ENCODE data around the gene MIOS.

Gene MIOS

DNA sequence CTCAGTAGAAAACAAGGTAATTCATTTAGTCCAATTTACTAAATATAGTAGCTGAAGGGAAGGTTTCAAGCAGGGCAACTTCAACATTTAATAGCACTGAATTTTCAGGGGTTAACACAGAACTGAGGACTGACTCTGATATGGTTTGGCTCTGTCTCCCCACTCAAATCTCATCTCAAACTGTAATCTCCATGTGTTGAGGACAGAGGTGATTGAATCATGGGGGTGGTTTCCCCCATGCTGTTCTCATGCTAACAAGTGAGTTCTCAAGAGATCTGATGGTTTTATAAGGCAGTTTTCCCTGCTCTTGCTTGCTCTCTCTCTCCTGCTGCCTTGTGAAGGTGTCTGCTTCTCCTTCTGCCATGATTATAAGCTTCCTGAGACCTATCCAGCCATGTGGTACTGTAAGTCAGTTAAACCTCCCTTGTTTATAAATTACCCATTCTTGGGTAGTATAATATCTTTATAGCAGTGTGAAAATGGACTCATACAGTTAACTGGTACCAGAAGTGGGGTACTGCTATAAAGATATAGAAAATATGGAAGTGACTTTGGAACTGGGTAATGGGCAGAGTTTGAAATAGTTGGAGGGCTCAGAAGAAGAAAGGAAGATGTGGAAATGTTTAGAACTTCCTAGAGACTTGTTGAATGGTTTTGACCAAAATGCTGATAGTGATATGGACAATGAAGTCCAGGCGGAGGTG is 64.1 kb downstream of the MIOS start:
- no peaks in the 10 kb centered on the region for H3K36me3 ChIP-seq (ENCODE audit: insufficient read depth, low read length)
- H3K9ac ChIP-seq (ENCODE audit: low read depth, low read length): no peak overlapping the region
- no peaks in the 10 kb centered on the region for H3K4me1 ChIP-seq (ENCODE audit: insufficient read depth, low read length)
- peaks cover 3% of the 10 kb centered on the region; the same call in 1 of the 2 replicates for H3K9me3 ChIP-seq (ENCODE audit: control insufficient read depth, insufficient read depth, low read length)

DNA sequence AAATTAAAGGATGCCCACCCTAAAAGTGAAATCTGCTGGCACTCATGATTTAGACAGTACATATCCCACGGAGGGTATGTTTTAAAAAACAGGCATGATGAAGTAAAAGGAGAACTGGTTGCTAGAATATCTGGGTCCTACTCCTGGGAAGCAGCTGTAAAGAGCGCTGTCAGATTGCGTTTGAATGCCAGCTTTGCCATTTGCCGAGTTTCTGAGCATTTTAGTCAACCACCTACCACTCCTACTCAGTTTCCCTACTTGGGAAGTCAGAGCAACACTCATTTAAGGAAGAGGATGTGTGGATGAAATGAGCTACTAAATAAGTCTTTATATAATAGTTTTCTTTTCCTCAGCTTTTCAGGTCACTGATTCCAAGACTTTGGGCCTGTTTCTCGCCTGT is 72.7 kb downstream of the MIOS start:
- H3K9ac ChIP-seq (ENCODE audit: low read depth, low read length): peak overlapping the region; percentile 80
- peaks cover 10% of the 10 kb centered on the region; the same call in 1 of the 2 replicates for H3K4me1 ChIP-seq (ENCODE audit: insufficient read depth, low read length)
- no peaks in the 10 kb centered on the region for H3K9me3 ChIP-seq (ENCODE audit: control insufficient read depth, insufficient read depth, low read length)
- H3K36me3 ChIP-seq (ENCODE audit: insufficient read depth, low read length): 0 out of 2 replicates have a peak, but pooled peaks cover 3% of the 10 kb centered on the region

DNA sequence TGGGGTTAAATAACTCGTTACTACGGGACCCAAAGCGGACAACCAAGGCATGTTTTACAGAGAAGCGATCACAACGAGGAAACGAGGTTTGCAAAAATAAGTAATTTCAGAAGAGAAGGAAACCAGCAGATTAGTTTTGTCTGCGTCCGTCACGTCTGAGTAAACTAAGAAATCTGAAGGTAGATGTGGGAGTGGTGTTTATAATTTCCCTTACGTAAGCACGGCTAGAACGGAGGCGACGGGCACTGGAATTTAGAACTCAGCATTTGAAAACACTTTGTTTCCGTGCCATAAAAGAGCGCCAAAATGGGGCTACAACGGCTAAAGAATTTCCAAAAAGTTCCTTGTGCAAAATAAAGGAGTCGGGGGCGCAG is 73.2 kb downstream of the MIOS start:
- no peaks in the 10 kb centered on the region for H3K9me3 ChIP-seq (ENCODE audit: control insufficient read depth, insufficient read depth, low read length)
- 0 out of 2 replicates have a peak, but pooled peaks cover 3% of the 10 kb centered on the region for H3K36me3 ChIP-seq (ENCODE audit: insufficient read depth, low read length)
- H3K4me1 ChIP-seq (ENCODE audit: insufficient read depth, low read length): peaks cover 10% of the 10 kb centered on the region; the same call in 1 of the 2 replicates
- peak overlapping the region; percentile 80 for H3K9ac ChIP-seq (ENCODE audit: low read depth, low read length)

DNA sequence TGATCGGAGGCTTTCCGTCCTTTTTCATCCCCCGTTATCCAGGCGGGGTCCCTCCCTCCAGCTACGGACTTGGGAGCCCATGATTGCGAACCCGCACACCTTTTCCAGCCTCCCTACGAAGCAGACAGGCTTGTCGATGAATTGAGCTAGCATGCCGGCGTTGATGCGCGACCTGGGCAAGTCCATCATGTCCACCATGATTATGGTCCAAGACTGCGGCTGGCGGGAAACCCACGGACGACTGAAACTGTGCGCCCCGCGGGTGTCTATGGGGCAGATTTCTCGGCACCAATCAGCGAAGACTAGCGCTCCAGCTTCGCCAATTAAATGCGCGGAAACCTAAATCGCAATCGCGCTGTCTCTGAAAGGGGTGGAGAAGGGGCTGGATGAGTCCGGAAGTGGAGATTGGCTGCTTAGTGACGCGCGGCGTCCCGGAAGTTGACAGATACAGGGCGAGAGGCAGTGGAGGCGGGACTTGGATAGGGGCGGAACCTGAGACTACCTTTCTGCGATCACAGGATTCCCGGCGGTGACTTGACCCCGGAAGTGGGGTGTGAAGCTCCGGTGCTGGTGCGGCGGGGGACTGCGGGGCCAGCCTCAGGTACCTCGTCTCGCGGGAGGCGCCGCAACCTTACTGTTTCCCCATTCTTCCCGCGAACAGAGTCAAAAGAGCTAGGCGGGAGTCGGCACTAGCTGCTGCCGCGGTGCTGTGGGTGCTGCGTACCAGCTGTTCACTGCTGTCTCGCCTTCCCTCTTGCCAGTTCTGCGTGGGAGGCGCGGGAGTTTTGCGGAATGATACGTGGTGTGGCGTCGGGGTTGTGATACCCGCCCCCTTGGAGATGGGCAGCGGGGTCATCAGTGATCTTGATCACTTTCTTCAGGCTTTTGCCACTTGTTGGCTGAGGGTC is 73.8 kb downstream of the MIOS start, which contains the start of gene UMAD1:
TSS of gene UMAD1 (plus strand) at position 532 of the 908 bp plus-strand sequence. CDS start 32,620 bp downstream, outside the sequence.
- H3K9ac ChIP-seq (ENCODE audit: low read depth, low read length): peak within 1 kb of the TSS; percentile 81
- peaks cover 10% of the 10 kb centered on the region; the same call in 1 of the 2 replicates for H3K4me1 ChIP-seq (ENCODE audit: insufficient read depth, low read length)
- H3K36me3 ChIP-seq (ENCODE audit: insufficient read depth, low read length): 0 out of 2 replicates have a peak, but pooled peaks cover 3% of the 10 kb centered on the region
- H3K9me3 ChIP-seq (ENCODE audit: control insufficient read depth, insufficient read depth, low read length): no peaks in the 10 kb centered on the region

DNA sequence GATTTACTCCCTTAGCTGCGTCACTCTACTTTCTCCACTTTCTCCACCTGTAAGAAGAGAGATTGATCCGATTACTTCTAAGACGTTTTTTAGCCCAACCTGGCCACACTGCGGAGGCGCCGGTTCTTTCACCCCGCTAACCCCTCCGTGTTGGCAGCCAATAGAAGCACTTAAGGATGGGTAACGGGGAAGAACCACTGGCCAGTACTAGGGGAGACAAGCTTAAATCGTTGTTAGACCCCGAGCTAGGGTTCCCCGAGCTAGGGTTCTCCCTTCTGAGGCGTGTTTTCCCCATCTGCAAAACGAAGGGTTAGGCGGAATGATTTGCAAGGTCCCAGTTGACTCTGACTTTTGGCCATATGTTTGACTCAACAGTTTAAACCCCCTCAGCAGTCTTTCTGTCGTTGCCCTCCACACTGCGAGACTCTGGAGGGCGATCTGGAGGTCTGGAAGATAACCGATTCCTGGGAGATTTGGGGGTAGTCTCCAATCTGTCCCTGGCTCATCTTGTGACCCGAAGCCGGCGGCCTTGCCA is 74.5 kb downstream of the MIOS start:
- Histone ChIP-seq H3K36me3 (ENCODE audit: insufficient read depth, low read length) (0 out of 2 replicates have a peak, but pooled peaks cover 3% of the 10 kb centered on the region), H3K9me3 (ENCODE audit: control insufficient read depth, insufficient read depth, low read length) (no peaks in the 10 kb centered on the region), H3K9ac (ENCODE audit: low read depth, low read length) (peak overlapping the region; percentile 81), H3K4me1 (ENCODE audit: insufficient read depth, low read length) (peaks cover 10% of the 10 kb centered on the region; the same call in 1 of the 2 replicates)

DNA sequence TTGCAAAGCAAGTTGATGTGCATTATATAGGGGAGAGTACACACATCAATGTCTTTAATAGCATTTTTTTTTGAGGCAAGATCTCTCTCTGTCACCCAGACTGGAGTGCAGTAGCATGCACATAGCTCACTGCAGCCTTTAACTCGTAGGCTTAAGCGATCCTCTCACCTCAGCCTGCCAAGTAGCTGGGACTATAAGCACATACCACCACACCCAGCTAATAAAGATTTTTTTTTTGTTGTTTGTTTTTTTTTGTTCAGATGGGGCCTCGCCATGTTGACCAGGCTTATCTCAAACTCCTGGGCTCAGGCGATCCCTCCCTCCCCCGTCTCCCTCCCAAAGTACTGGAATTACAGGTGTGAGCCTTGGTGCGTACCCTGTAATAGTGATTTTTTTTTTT is 75.4 kb downstream of the MIOS start:
- Histone ChIP-seq H3K9ac (ENCODE audit: low read depth, low read length) (peak overlapping the region; percentile 81; the same call in 1 of the 2 replicates), H3K9me3 (ENCODE audit: control insufficient read depth, insufficient read depth, low read length) (no peaks in the 10 kb centered on the region), H3K4me1 (ENCODE audit: insufficient read depth, low read length) (peaks cover 10% of the 10 kb centered on the region; the same call in 1 of the 2 replicates), H3K36me3 (ENCODE audit: insufficient read depth, low read length) (0 out of 2 replicates have a peak, but pooled peaks cover 3% of the 10 kb centered on the region)

DNA sequence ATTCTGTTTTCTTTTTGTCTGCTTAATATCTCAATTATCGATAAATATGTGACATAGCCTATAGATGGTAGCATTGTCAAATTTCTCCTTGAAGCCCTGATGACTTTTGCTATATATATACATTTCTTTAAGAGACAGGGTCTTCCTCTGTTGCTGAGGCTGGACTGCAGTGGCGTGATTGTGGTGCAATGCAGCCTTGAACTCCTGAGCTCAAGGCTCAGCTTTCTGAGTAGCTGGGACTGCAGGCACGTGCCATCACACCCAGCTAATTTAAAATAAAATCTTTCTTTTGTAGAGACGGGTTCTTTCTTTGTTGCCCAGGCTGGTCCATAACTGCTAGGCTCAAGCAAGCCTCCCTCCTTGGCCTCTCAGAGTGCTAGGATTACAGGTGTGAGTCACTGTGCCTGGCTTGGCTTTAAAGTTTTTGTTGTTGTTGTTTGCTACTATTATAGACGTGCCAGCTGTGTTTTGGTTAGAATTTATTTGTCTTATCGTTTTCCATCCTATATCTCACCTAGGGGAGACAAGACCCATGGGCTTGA is 80.9 kb downstream of the MIOS start:
- Histone ChIP-seq H3K4me1 (ENCODE audit: insufficient read depth, low read length) (peaks cover 2% of the 10 kb centered on the region; the same call in 1 of the 2 replicates), H3K9ac (ENCODE audit: low read depth, low read length) (no peak overlapping the region), H3K36me3 (ENCODE audit: insufficient read depth, low read length) (no peaks in the 10 kb centered on the region), H3K9me3 (ENCODE audit: control insufficient read depth, insufficient read depth, low read length) (no peaks in the 10 kb centered on the region)

DNA sequence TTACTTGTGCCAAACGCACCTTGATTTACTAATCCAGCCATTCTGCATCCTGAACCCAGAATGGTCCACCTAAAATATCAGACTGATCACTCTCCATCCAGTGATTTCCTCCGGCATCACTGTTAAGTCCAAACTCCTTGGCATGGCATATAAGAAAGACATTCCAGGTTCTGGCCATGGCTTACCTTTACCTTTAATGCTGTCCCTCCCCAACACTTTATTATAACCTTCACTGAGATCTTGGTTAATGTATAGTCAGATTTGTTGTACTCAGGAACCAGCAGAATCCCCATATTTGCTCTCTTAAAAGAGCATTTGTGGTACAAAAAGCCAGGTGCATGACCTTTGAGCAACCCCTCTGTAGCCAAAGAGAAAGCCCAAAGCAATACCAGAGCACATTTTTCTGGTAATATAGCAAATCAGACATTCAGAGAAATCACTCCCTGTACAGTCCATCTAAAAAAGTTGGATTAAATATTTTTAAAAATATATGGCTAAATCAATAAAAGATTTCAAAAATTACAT is 84.1 kb downstream of the MIOS start:
- H3K36me3 ChIP-seq (ENCODE audit: insufficient read depth, low read length): no peaks in the 10 kb centered on the region
- H3K9ac ChIP-seq (ENCODE audit: low read depth, low read length): no peak overlapping the region
- H3K9me3 ChIP-seq (ENCODE audit: control insufficient read depth, insufficient read depth, low read length): no peaks in the 10 kb centered on the region
- H3K4me1 ChIP-seq (ENCODE audit: insufficient read depth, low read length): no peaks in the 10 kb centered on the region; the same call in 1 of the 2 replicates

DNA sequence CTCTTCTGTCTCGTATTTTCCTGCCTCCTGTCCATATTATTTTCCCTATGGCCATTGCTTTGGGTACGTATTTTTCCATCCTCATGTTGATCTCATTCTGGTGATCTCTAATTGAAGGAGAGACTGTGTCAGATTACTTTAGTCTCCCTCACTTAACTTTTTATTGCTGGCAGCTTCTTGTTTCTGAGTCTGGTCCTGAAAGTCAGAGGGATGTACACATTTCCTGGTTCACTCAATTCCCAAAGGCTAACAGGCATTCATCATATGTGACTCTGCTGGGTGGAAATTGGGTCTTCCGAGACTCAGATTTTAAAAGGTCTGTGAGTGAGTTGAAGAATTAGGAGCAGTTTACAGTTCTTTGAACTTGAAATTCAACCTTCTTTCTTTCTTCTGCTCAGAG is 84.8 kb downstream of the MIOS start:
- no peaks in the 10 kb centered on the region; the same call in 1 of the 2 replicates for H3K4me1 ChIP-seq (ENCODE audit: insufficient read depth, low read length)
- H3K36me3 ChIP-seq (ENCODE audit: insufficient read depth, low read length): no peaks in the 10 kb centered on the region
- no peak overlapping the region for H3K9ac ChIP-seq (ENCODE audit: low read depth, low read length)
- no peaks in the 10 kb centered on the region for H3K9me3 ChIP-seq (ENCODE audit: control insufficient read depth, insufficient read depth, low read length)

DNA sequence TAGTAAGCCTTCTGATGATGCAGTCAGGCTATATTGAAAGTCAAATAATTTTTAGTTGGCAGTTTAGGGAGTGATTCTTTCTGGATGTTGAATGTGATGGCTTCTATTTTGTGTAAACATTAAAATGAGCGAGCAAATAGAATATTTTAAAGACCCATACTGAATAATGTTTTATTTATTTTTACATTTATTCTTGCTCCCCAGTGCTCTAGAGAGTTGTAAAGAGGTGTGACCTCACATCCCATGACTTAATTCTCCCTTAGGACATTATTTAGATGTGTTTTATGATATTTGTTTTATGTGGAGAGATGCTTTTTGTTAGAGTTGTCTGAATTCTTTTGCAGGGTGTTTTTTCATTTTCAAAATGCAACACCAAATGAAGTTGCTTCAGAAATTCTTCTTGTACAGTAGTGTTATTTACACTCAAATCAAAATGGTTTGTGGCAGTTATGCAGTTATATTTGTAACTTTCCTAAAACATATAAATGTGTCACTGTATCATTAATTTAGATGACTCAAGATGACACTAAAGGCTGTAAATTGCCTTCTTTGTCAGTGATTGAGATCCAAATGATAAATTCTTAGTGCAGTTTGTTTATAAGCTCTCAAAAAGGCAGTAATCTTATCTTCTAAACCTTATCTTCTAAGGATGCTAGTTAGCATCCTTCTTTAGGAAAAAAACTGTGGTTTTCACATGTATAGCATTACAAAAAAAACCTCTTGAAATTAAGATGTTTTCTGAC is 86.3 kb downstream of the MIOS start:
- no peaks in the 10 kb centered on the region for H3K36me3 ChIP-seq (ENCODE audit: insufficient read depth, low read length)
- no peak overlapping the region for H3K9ac ChIP-seq (ENCODE audit: low read depth, low read length)
- no peaks in the 10 kb centered on the region for H3K9me3 ChIP-seq (ENCODE audit: control insufficient read depth, insufficient read depth, low read length)
- H3K4me1 ChIP-seq (ENCODE audit: insufficient read depth, low read length): no peaks in the 10 kb centered on the region; the same call in 1 of the 2 replicates

DNA sequence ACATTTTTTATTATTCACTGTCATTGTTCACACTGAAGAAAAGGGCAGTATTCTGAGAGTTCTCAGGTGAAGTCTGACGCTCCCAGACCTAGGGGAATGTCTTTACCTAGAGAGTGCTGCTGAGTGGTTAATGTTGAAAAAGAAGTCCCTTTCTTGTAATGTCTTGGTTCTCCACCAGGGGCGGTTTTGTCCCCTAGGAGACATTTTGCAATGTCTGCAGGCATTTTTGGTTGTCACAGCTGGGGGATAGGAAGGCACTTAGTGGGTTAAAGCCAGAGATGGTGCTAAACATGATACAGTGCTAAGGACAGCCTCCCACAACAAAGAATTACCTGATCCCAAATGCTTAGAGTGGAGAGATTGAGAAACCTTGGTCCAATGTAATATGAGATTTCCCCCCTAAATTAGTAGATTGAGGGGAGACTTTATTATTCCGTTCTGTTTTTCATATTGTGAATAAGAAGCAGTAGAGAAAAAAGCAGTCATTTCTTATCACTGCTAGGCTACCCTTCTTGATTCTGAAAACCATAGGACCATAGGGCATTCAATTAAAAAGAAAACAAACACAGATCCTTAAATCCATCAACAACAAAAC is 87.0 kb downstream of the MIOS start:
- H3K4me1 ChIP-seq (ENCODE audit: insufficient read depth, low read length): no peaks in the 10 kb centered on the region; the same call in 1 of the 2 replicates
- H3K36me3 ChIP-seq (ENCODE audit: insufficient read depth, low read length): no peaks in the 10 kb centered on the region
- no peaks in the 10 kb centered on the region for H3K9me3 ChIP-seq (ENCODE audit: control insufficient read depth, insufficient read depth, low read length)
- no peak overlapping the region for H3K9ac ChIP-seq (ENCODE audit: low read depth, low read length)

DNA sequence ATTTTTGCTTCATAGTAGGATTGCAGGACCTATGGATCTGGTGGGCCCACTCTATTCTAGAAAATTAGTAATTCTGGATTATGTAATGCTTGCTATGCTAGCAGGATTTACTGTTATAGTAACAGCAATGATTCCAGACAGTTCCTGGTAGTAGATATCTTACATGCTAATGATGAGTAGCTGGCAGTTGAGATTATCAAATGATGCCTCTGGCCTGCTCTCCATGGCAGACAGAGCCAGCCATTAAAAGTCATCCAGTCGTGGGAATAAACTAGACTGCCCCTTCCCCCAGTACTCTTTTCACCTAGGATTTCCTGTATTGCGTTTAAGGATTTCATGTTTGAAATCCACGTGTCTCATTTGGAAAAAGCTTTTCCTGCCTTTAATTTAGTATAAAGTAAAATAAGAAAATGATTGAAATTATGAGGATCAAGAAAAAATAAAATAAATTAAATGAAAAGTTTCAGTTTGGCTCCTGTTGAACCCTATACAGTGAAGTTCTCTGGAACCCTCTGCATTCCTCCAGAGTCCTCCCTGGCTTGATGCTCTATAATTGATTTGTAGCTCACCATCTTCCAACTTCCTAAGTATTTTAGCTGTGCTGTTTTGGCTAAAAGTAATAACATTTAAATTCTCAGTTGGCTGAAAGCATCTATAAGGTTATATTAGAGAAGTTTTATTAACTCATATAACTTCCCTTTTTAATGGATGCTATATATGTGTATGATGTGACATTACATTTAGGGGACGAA is 88.5 kb downstream of the MIOS start:
- H3K4me1 ChIP-seq (ENCODE audit: insufficient read depth, low read length): no peaks in the 10 kb centered on the region; the same call in 1 of the 2 replicates
- no peak overlapping the region for H3K9ac ChIP-seq (ENCODE audit: low read depth, low read length)
- H3K9me3 ChIP-seq (ENCODE audit: control insufficient read depth, insufficient read depth, low read length): no peaks in the 10 kb centered on the region

More for the DNA sequence above, 88.5 kb downstream of the MIOS start:
- no peaks in the 10 kb centered on the region for H3K36me3 ChIP-seq (ENCODE audit: insufficient read depth, low read length)
